HepG2 (cell line): Measurements from ENCODE around the gene EGFL8. TPM values are rescaled to one million over a fixed set of nuclear protein-coding genes. Genes with fewer than 3 reads are reported as not detected.

ENCODE experiments used
- AHR ChIP-seq: IDR thresholded peaks from 2 replicates; pipeline ENCODE4 v1.6.1; 2018; ENCODE audit warnings: missing genetic modification reagents, missing compliant biosample characterization
- MYC ChIP-seq: sonication (generic); formaldehyde crosslinking; IDR thresholded peaks from 2 replicates; pipeline ENCODE4 v1.9.0; 2021; ENCODE audit warnings: missing genetic modification reagents, borderline replicate concordance
- PAWR ChIP-seq: sonication (generic); formaldehyde crosslinking; IDR thresholded peaks from 2 replicates; pipeline ENCODE4 v1.4.0; 2020; ENCODE audit warnings: missing genetic modification reagents, mild to moderate bottlenecking, borderline replicate concordance
- PAXIP1 ChIP-seq: sonication (generic); formaldehyde crosslinking; conservative IDR thresholded peaks from 2 replicates; pipeline ENCODE4 v1.4.0; 2020; ENCODE audit warnings: mild to moderate bottlenecking, missing genetic modification reagents, moderate library complexity
- REL ChIP-seq: sonication (generic); formaldehyde crosslinking; conservative IDR thresholded peaks from 2 replicates; pipeline ENCODE4 v1.8.0; 2022; ENCODE audit warnings: mild to moderate bottlenecking, missing genetic modification reagents, moderate library complexity
- RNF219 ChIP-seq: sonication (generic); formaldehyde crosslinking; IDR thresholded peaks from 2 replicates; pipeline ENCODE4 v1.5.0; 2020; ENCODE audit warnings: mild to moderate bottlenecking, missing genetic modification reagents
- RXRA ChIP-seq: sonication (generic); formaldehyde crosslinking; IDR thresholded peaks from 2 replicates; pipeline ENCODE4 v1.5.1; 2020; ENCODE audit warnings: missing genetic modification reagents
- SAFB2 ChIP-seq: sonication (generic); formaldehyde crosslinking; IDR thresholded peaks from 2 replicates; pipeline ENCODE4 v1.5.1; 2020; ENCODE audit warnings: missing genetic modification reagents, low read depth, mild to moderate bottlenecking, borderline replicate concordance
- SMC3 ChIP-seq: IDR thresholded peaks from 2 replicates; pipeline ENCODE4 v1.6.1; 2011; ENCODE audit warnings: low read length, improper control_type of control experiment
- TP53 ChIP-seq: sonication (generic); formaldehyde crosslinking; conservative IDR thresholded peaks from 2 replicates; pipeline ENCODE4 v1.4.0; 2020; ENCODE audit warnings: missing genetic modification reagents
- ZNF224 ChIP-seq: sonication (generic); formaldehyde crosslinking; IDR thresholded peaks from 2 replicates; pipeline ENCODE4 v1.5.0; 2020; ENCODE audit warnings: mild to moderate bottlenecking, missing genetic modification reagents
- ZNF282 ChIP-seq: fragments of 450-650 bp; IDR thresholded peaks from 2 replicates; pipeline ENCODE4 v1.6.1; 2018; ENCODE audit not compliant: partially characterized antibody
- ZNF33B ChIP-seq: sonication (generic); formaldehyde crosslinking; IDR thresholded peaks from 2 replicates; pipeline ENCODE4 v1.5.1; 2020; ENCODE audit warnings: mild to moderate bottlenecking, missing genetic modification reagents
- polyA plus RNA-seq, 8 experiments: library from polyadenylated mRNA; depleted of rRNA in 3 of 8; stranded (reverse) in 7 of 8; unstranded in 1 of 8; fragments of >200 nt; fragmentation: Illumina TruSeq in 4 of 8; extraction: Trizol in 4 of 8; gene quantifications; 2 replicates each; pipeline versions ENCODE4 v1.2.1 to v1.2.3, GENCODE V29; 2011 to 2016; ENCODE audit warnings: low read depth in 4 of 8, missing spikeins in 1 of 8, mixed read lengths in 1 of 8; ENCODE audit not compliant: insufficient read depth in 1 of 8
- total RNA-seq, 5 experiments: library from RNA; depleted of rRNA; stranded (reverse); fragments of >200 nt; fragmentation: Illumina TruSeq; extraction: Trizol; gene quantifications; 2 replicates each; pipeline ENCODE4 v1.2.3, GENCODE V29; 2016; ENCODE audit warnings: low read depth in 1 of 5
- TF ChIP-seq, protein P1 (sequence below): sonication (generic); formaldehyde crosslinking; IDR thresholded peaks from one replicate; pipeline ENCODE4 v1.5.1; 2020; ENCODE audit warnings: mild to moderate bottlenecking, missing genetic modification reagents; ENCODE audit errors: not compliant biosample characterization
- TF ChIP-seq, protein P2 (sequence below): IDR thresholded peaks from 2 replicates; pipeline ENCODE4 v1.6.1; 2012; ENCODE audit warnings: inconsistent platforms
- TF ChIP-seq, protein P3 (sequence below): sonication (generic); formaldehyde crosslinking; IDR thresholded peaks from 2 replicates; pipeline ENCODE4 v1.4.0; 2020; ENCODE audit warnings: missing genetic modification reagents

The EGFL8 gene
- total and polyA plus RNA-seq, 2 of the 13 experiments (the other 11 are each of a cell fraction or from before 2014, with no cell fraction given), result 10.0 to 11.5 TPM

DNA sequence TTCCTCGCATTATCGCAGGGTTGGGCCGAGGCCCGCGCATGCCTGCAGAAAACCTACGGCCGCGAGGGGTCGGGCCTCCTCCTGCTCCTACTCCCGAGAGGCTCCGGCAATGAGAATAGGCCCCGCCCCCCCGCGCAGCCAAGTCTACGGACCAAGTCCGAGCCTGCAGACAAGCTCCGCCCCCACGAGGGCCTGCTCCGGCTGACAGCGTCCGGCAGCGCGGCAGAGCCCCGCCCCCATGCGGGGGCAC, 31.2 kb downstream of the EGFL8 start (continued):
- TF ChIP-seq, protein P1, sequence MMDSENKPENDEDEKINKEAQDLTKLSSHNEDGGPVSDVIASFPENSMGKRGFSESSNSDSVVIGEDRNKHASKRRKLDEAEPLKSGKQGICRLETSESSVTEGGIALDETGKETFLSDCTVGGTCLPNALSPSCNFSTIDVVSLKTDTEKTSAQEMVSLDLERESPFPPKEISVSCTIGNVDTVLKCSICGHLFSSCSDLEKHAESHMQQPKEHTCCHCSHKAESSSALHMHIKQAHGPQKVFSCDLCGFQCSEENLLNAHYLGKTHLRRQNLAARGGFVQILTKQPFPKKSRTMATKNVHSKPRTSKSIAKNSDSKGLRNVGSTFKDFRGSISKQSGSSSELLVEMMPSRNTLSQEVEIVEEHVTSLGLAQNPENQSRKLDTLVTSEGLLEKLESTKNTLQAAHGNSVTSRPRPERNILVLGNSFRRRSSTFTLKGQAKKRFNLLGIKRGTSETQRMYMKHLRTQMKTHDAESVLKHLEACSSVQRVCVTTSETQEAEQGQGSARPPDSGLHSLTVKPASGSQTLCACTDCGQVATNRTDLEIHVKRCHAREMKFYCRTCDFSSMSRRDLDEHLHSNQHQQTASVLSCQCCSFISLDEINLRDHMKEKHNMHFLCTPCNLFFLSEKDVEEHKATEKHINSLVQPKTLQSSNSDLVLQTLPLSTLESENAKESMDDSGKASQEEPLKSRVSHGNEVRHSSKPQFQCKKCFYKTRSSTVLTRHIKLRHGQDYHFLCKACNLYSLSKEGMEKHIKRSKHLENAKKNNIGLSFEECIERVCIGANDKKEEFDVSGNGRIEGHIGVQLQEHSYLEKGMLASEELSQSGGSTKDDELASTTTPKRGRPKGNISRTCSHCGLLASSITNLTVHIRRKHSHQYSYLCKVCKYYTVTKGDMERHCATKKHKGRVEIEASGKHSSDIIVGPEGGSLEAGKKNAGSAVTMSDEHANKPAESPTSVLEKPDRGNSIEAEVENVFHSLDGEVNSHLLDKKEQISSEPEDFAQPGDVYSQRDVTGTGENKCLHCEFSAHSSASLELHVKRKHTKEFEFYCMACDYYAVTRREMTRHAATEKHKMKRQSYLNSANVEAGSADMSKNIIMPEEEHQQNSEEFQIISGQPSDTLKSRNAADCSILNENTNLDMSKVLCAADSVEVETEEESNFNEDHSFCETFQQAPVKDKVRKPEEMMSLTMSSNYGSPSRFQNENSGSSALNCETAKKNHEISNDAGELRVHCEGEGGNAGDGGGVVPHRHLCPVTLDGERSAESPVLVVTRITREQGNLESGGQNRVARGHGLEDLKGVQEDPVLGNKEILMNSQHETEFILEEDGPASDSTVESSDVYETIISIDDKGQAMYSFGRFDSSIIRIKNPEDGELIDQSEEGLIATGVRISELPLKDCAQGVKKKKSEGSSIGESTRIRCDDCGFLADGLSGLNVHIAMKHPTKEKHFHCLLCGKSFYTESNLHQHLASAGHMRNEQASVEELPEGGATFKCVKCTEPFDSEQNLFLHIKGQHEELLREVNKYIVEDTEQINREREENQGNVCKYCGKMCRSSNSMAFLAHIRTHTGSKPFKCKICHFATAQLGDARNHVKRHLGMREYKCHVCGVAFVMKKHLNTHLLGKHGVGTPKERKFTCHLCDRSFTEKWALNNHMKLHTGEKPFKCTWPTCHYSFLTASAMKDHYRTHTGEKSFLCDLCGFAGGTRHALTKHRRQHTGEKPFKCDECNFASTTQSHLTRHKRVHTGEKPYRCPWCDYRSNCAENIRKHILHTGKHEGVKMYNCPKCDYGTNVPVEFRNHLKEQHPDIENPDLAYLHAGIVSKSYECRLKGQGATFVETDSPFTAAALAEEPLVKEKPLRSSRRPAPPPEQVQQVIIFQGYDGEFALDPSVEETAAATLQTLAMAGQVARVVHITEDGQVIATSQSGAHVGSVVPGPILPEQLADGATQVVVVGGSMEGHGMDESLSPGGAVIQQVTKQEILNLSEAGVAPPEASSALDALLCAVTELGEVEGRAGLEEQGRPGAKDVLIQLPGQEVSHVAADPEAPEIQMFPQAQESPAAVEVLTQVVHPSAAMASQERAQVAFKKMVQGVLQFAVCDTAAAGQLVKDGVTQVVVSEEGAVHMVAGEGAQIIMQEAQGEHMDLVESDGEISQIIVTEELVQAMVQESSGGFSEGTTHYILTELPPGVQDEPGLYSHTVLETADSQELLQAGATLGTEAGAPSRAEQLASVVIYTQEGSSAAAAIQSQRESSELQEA (CRISPR knock-in tag), result no peak
- TF ChIP-seq ZNF224 (no peak), AHR (no peak), TP53 (CRISPR knock-in tag) (no peak), PAXIP1 (CRISPR knock-in tag) (peak; percentile 42; the same call in 1 of the 2 replicates), PAWR (no peak), MYC (CRISPR knock-in tag) (no peak), SMC3 (no peak), SAFB2 (CRISPR knock-in tag) (no peak), ZNF33B (CRISPR knock-in tag) (no peak), RNF219 (CRISPR knock-in tag) (no peak), RXRA (no peak), REL (CRISPR knock-in tag) (no peak), ZNF282 (no peak)
- TF ChIP-seq, protein P2, sequence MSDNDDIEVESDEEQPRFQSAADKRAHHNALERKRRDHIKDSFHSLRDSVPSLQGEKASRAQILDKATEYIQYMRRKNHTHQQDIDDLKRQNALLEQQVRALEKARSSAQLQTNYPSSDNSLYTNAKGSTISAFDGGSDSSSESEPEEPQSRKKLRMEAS, result no peak
- TF ChIP-seq, protein P3, sequence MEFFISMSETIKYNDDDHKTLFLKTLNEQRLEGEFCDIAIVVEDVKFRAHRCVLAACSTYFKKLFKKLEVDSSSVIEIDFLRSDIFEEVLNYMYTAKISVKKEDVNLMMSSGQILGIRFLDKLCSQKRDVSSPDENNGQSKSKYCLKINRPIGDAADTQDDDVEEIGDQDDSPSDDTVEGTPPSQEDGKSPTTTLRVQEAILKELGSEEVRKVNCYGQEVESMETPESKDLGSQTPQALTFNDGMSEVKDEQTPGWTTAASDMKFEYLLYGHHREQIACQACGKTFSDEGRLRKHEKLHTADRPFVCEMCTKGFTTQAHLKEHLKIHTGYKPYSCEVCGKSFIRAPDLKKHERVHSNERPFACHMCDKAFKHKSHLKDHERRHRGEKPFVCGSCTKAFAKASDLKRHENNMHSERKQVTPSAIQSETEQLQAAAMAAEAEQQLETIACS, result no peak
